ENCODE results near the gene POLR3K. TPM values are rescaled to one million over a fixed set of nuclear protein-coding genes. Genes with fewer than 3 reads are reported as not detected.

The POLR3K gene
- polyA plus RNA-seq, 2 of the 4 experiments (the other 2 are of a cell fraction), result 47.6 to 50.9 TPM

DNA sequence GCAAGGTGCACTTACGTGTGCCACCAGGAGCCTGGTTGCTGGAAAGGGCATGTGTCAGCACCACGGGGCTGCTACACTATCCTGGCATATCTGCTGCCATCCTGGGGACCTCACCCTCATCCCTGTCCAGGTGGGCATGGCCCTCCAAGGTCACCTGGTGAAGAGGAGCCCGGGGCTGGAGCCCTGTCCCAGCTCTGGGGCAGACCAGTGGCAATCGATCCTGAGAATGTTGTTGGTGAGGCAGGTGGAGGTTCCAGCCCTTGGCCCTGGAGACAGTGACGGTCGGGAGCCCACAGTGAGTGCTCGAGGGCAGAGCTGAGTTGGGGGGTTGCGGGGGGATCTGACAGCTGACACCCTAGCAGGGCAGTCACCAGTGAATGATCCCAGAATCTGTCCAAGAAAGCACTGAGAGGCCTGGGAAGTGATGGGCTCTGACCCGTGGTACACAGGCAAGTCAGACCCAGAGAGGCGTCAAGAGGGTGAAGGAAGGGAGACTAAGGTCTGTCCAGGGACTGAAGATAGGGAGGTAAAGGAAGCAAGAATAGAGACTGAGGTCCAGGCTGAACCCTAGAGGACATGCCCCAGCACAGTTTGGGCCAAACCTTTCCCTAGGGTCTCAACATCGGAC lies 17.6 kb downstream of the POLR3K start:
- no peak overlapping the region for H3K4me2 ChIP-seq
- ATAC-seq (peak in 1 of 2 experiments; percentile 17; a peak in 3 of 6 replicates), FAIRE-seq (no peak), DNase-seq (ENCODE audit: low read depth in 1 of 2, low spot score in 1 of 2) (no peak)
- no peaks in the 10 kb centered on the region for H3K9me3 ChIP-seq
- ChIA-PET POLR2A (no interaction called here), CTCF (interaction anchor here (0.6 to 1.6 kb wide), 2 partner anchors 18 to 61 kb away, joined by 3 read pairs; partner anchors contain the start of genes POLR3K and SNRNP25)
- TF ChIP-seq, protein P1, sequence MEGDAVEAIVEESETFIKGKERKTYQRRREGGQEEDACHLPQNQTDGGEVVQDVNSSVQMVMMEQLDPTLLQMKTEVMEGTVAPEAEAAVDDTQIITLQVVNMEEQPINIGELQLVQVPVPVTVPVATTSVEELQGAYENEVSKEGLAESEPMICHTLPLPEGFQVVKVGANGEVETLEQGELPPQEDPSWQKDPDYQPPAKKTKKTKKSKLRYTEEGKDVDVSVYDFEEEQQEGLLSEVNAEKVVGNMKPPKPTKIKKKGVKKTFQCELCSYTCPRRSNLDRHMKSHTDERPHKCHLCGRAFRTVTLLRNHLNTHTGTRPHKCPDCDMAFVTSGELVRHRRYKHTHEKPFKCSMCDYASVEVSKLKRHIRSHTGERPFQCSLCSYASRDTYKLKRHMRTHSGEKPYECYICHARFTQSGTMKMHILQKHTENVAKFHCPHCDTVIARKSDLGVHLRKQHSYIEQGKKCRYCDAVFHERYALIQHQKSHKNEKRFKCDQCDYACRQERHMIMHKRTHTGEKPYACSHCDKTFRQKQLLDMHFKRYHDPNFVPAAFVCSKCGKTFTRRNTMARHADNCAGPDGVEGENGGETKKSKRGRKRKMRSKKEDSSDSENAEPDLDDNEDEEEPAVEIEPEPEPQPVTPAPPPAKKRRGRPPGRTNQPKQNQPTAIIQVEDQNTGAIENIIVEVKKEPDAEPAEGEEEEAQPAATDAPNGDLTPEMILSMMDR (IDR thresholded peaks at IDR 0.05), result no peak
- TF ChIP-seq HEYL (CRISPR knock-in tag; IDR thresholded peaks at IDR 0.05) (no peak), TP53 (CRISPR knock-in tag; IDR thresholded peaks at IDR 0.05) (no peak), ZFP36 (IDR thresholded peaks at IDR 0.05; ENCODE audit: borderline replicate concordance, partially characterized antibody) (no peak)
- no peak overlapping the region for H3K27ac ChIP-seq
- no peak overlapping the region for H3K4me3 ChIP-seq
- no peaks in the 10 kb centered on the region for H3K4me1 ChIP-seq
- 97% methylated on average over 7 of the region's 11 CpGs for WGBS (ENCODE audit: missing lambda C conversion rate)

DNA sequence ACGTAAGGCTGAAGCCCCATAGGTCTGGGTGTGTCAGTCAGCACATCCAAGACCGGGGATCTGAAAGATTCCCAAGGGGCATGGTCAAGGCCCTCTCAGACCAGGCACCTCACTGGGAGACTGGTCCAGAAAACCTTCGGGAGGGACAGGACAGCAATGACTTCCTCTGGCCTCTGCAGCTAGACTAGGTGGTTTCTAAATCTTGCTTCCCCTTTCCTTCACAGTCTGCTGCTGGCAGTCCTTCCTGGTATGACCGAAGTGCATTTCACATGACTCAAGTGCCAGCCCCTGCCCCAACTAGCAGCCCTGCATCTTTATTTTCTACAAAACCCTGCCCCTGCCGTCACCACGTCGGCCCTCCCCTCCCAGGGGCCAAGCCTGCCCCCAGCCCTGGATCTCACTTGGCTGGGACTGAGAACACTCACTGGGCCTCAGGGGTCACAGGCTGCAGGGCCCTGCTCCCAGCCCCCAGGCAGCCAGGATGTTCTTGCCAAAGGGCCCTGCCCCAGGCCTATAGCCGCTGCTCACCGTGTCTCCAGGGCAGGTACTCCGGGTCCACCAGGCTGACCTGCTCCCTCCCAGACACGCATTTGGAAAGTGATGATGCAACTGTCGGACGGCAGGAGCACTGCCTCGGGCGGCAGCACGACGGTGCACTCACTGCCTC lies 18.3 kb downstream of the POLR3K start:
- no peak overlapping the region for H3K27ac ChIP-seq
- no peak overlapping the region for H3K4me2 ChIP-seq
- no peak for DNase-seq (ENCODE audit: low read depth in 1 of 2, low spot score in 1 of 2)
- FAIRE-seq, result no peak
- CTCF ChIA-PET, result interaction anchor here (1.6 to 1.8 kb wide), 2 partner anchors 30 to 61 kb away, joined by 3 read pairs; no protein-coding TSS in a partner anchor
- no peaks in the 10 kb centered on the region for H3K4me1 ChIP-seq
- WGBS (ENCODE audit: missing lambda C conversion rate), result 86% methylated on average over 13 of the region's 17 CpGs
- POLR2A ChIA-PET, result no interaction called here
- no peaks in the 10 kb centered on the region for H3K9me3 ChIP-seq
- H3K4me3 ChIP-seq, result no peak overlapping the region
- ATAC-seq, result peak in 1 of 2 experiments; percentile 14; a peak in 4 of 6 replicates
- TF ChIP-seq REST (IDR thresholded peaks at IDR 0.05) (no peak), HEYL (CRISPR knock-in tag; IDR thresholded peaks at IDR 0.05) (no peak), HOXB5 (CRISPR knock-in tag; IDR thresholded peaks at IDR 0.05) (no peak), RAD21 (conservative IDR thresholded peaks at IDR 0.05 in 1 of 2, IDR thresholded peaks at IDR 0.05 in 1 of 2) (no peak), MAX (IDR thresholded peaks at IDR 0.05) (no peak), HES2 (IDR thresholded peaks at IDR 0.05) (no peak), EP300 (IDR thresholded peaks at IDR 0.05) (no peak), SMC3 (IDR thresholded peaks at IDR 0.05) (no peak), PBX3 (IDR thresholded peaks at IDR 0.05) (no peak), KDM5A (IDR thresholded peaks at IDR 0.05) (no peak), ZNF302 (CRISPR knock-in tag; IDR thresholded peaks at IDR 0.05) (no peak), RCOR1 (IDR thresholded peaks at IDR 0.05; ENCODE audit: low read depth, low read length) (no peak), EHF (CRISPR knock-in tag; IDR thresholded peaks at IDR 0.05) (no peak), POLR2A (IDR thresholded peaks at IDR 0.05; ENCODE audit: low read length) (no peak), HDAC2 (IDR thresholded peaks at IDR 0.05) (no peak), JUN (IDR thresholded peaks at IDR 0.05) (no peak)
